ENCODE measurements around the gene SEPSECS. TPM values are rescaled to one million over a fixed set of nuclear protein-coding genes. Genes with fewer than 3 reads are reported as not detected.

SEPSECS gene
- total RNA-seq, 2 donors from 2014 or later: 13.1 to 16.3 TPM

- H3K4me3 ChIP-seq: no peak overlapping the region
- no peaks in the 10 kb centered on the region for H3K36me3 ChIP-seq
- no peaks in the 10 kb centered on the region for H3K4me1 ChIP-seq
- TF ChIP-seq CTCF (IDR thresholded peaks at IDR 0.05): no peak
- no peak overlapping the region for H3K9ac ChIP-seq (ENCODE audit: low read depth in 2 of 2, low read length in 2 of 2)
- H3K9me3 ChIP-seq: no peaks in the 10 kb centered on the region
- intact Hi-C loops (cut with DNase I): no loop called here
- H3K27me3 ChIP-seq: no peaks in the 10 kb centered on the region
- no peak overlapping the region for H3K27ac ChIP-seq
- no peak for DNase-seq
Observed at GRCh38 chr4:25129917-25130316, 30.3 kb downstream of the SEPSECS start.

- H3K27ac ChIP-seq: no peak overlapping the region
- no peak overlapping the region for H3K9ac ChIP-seq (ENCODE audit: low read depth in 2 of 2, low read length in 2 of 2)
- no peaks in the 10 kb centered on the region for H3K9me3 ChIP-seq
- H3K27me3 ChIP-seq: no peaks in the 10 kb centered on the region
- H3K4me3 ChIP-seq: no peak overlapping the region
- H3K4me1 ChIP-seq: no peaks in the 10 kb centered on the region
- DNase-seq: no peak
- H3K36me3 ChIP-seq: no peaks in the 10 kb centered on the region
- TF ChIP-seq CTCF (IDR thresholded peaks at IDR 0.05): no peak
- intact Hi-C loops (cut with DNase I): no loop called here
Observed at GRCh38 chr4:25128671-25129070, 31.6 kb downstream of the SEPSECS start.

GRCh38 chr4:25123236-25123635 lies 37.0 kb downstream of the SEPSECS start:
- TF ChIP-seq CTCF (IDR thresholded peaks at IDR 0.05): no peak
- Histone ChIP-seq H3K27me3 (no peaks in the 10 kb centered on the region), H3K9ac (ENCODE audit: low read depth in 2 of 2, low read length in 2 of 2) (no peak overlapping the region), H3K9me3 (no peaks in the 10 kb centered on the region), H3K27ac (no peak overlapping the region), H3K4me3 (no peak overlapping the region), H3K36me3 (no peaks in the 10 kb centered on the region), H3K4me1 (no peaks in the 10 kb centered on the region)
- DNase-seq: no peak
- intact Hi-C loops (cut with DNase I): no loop called here

GRCh38 chr4:25120146-25120940 lies 39.9 kb downstream of the SEPSECS start:
- TF ChIP-seq CTCF (IDR thresholded peaks at IDR 0.05): no peak
- intact Hi-C loops (cut with DNase I): no loop called here
- H3K4me1 ChIP-seq: no peaks in the 10 kb centered on the region
- no peak for DNase-seq
- H3K27me3 ChIP-seq: no peaks in the 10 kb centered on the region
- no peak overlapping the region for H3K4me3 ChIP-seq
- no peak overlapping the region for H3K27ac ChIP-seq
- no peak overlapping the region for H3K9ac ChIP-seq (ENCODE audit: low read depth in 2 of 2, low read length in 2 of 2)
- H3K9me3 ChIP-seq: no peaks in the 10 kb centered on the region
- H3K36me3 ChIP-seq: no peaks in the 10 kb centered on the region

GRCh38 chr4:25117716-25118472 lies 42.4 kb downstream of the SEPSECS start:
- H3K36me3 ChIP-seq: no peaks in the 10 kb centered on the region
- H3K4me1 ChIP-seq: no peaks in the 10 kb centered on the region
- H3K9me3 ChIP-seq: no peaks in the 10 kb centered on the region
- intact Hi-C loops (cut with DNase I): no loop called here
- no peak overlapping the region for H3K9ac ChIP-seq (ENCODE audit: low read depth in 2 of 2, low read length in 2 of 2)
- DNase-seq: no peak
- no peaks in the 10 kb centered on the region for H3K27me3 ChIP-seq
- TF ChIP-seq CTCF (IDR thresholded peaks at IDR 0.05): no peak
- H3K4me3 ChIP-seq: no peak overlapping the region
- no peak overlapping the region for H3K27ac ChIP-seq

Measured in colonic mucosa (tissue), 4 donors.